Effector CD8-positive, alpha-beta T cell (primary cell): ENCODE results near the gene DSEL.

Source experiments
- DNase-seq: peaks from one replicate; lab custom pipeline; 2025; lab: John Stamatoyannopoulos, UW
- total RNA-seq, 4 experiments: gene quantifications; one replicate each; lab custom pipeline; 2026; lab: John Stamatoyannopoulos, UW

The DSEL gene
- 2.7 to 6.0 (median 4.3) reads per million in 4 experiments for total RNA-seq

GRCh38 chr18:67516539-67517443, at the start of gene DSEL:
TSS of gene DSEL (minus strand) at chr18:67516720. CDS start at chr18:67514608, 2,112 bp downstream.
- DNase-seq: peak; percentile 96

GRCh38 chr18:67553437-67553836, 36.9 kb upstream of the DSEL start:
- no peak for DNase-seq

GRCh38 chr18:67550872-67551520, 34.5 kb upstream of the DSEL start:
- no peak for DNase-seq

GRCh38 chr18:67549946-67550345, 33.4 kb upstream of the DSEL start:
- DNase-seq: no peak

- no peak for DNase-seq
Measured at GRCh38 chr18:67545681-67546080, 29.2 kb upstream of the DSEL start.

GRCh38 chr18:67540559-67540958, 24.0 kb upstream of the DSEL start:
- no peak for DNase-seq

- no peak for DNase-seq
Measured at GRCh38 chr18:67531929-67532328, 15.4 kb upstream of the DSEL start.

- no peak for DNase-seq
Measured at GRCh38 chr18:67525328-67526099, 9.0 kb upstream of the DSEL start.

GRCh38 chr18:67520351-67520921, 3.9 kb upstream of the DSEL start:
- DNase-seq: no peak

- no peak for DNase-seq
Measured at GRCh38 chr18:67519592-67519991, 3.1 kb upstream of the DSEL start.

- DNase-seq: no peak
Measured at GRCh38 chr18:67518566-67518965, 2.0 kb upstream of the DSEL start.

GRCh38 chr18:67517444-67517765, 885 bp upstream of the DSEL start:
- DNase-seq: no peak

- DNase-seq: peak; percentile 46
Measured at GRCh38 chr18:67515942-67516538, 480 bp downstream of the DSEL start.

GRCh38 chr18:67514901-67515540, 1.5 kb downstream of the DSEL start:
- DNase-seq: no peak

GRCh38 chr18:67514465-67514864, 2.1 kb downstream of the DSEL start:
- DNase-seq: no peak

- no peak for DNase-seq
Measured at GRCh38 chr18:67513280-67513679, 3.2 kb downstream of the DSEL start.

- DNase-seq: no peak
Measured at GRCh38 chr18:67511840-67512239, 4.7 kb downstream of the DSEL start.

- DNase-seq: no peak
Measured at GRCh38 chr18:67510831-67511230, 5.7 kb downstream of the DSEL start.

- DNase-seq: no peak
Measured at GRCh38 chr18:67509741-67510391, 6.7 kb downstream of the DSEL start.

GRCh38 chr18:67508146-67508545, 8.4 kb downstream of the DSEL start:
- no peak for DNase-seq

GRCh38 chr18:67504739-67505138, 11.8 kb downstream of the DSEL start:
- no peak for DNase-seq
